GM19452 (cell line): ENCODE data around the gene OTUD4.
"Not testable (repeated sequence)": the region's sequence is repeated elsewhere in the genome, so short reads cannot be mapped to it uniquely, and the experiment has no call there.

ENCODE experiments used
- ATAC-seq: cut with Tn5 transposase; IDR thresholded peaks from one replicate; pipeline ENCODE4 v1.9.1; 2021; ENCODE audit not compliant: unreplicated experiment

The OTUD4 gene

GRCh38 chr4:145179861-145180297 is 510 bp downstream of the OTUD4 start:
- ATAC-seq = peak; percentile 22

GRCh38 chr4:145179281-145179860 is 1.0 kb downstream of the OTUD4 start:
- peak; percentile 39 for ATAC-seq

GRCh38 chr4:145178740-145179280 is 1.6 kb downstream of the OTUD4 start:
- no peak for ATAC-seq

GRCh38 chr4:145177906-145178538 is 2.4 kb downstream of the OTUD4 start:
- no peak for ATAC-seq

GRCh38 chr4:145177511-145177905 is 2.9 kb downstream of the OTUD4 start:
- no peak for ATAC-seq

GRCh38 chr4:145176641-145177432 is 3.6 kb downstream of the OTUD4 start:
- ATAC-seq = no peak

GRCh38 chr4:145171911-145172310 is 8.5 kb downstream of the OTUD4 start:
- no peak for ATAC-seq

GRCh38 chr4:145170223-145170622 is 10.2 kb downstream of the OTUD4 start:
- ATAC-seq = no peak

GRCh38 chr4:145168581-145169187 is 11.7 kb downstream of the OTUD4 start:
- no peak for ATAC-seq

GRCh38 chr4:145167887-145168286 is 12.5 kb downstream of the OTUD4 start:
- ATAC-seq = no peak

- no peak for ATAC-seq
These were observed 18.8 kb downstream of the OTUD4 start for GRCh38 chr4:145161549-145161948.

GRCh38 chr4:145156986-145157385 is 23.4 kb downstream of the OTUD4 start:
- no peak for ATAC-seq

GRCh38 chr4:145155268-145155870 is 25.0 kb downstream of the OTUD4 start:
- ATAC-seq = no peak

- peak; percentile 65 for ATAC-seq
These were observed 25.8 kb downstream of the OTUD4 start for GRCh38 chr4:145154573-145154972.

GRCh38 chr4:145153904-145154298 is 26.5 kb downstream of the OTUD4 start:
- no peak for ATAC-seq

- no peak for ATAC-seq
These were observed 27.0 kb downstream of the OTUD4 start for GRCh38 chr4:145153181-145153903.

- ATAC-seq = no peak
These were observed 31.4 kb downstream of the OTUD4 start for GRCh38 chr4:145148980-145149379.

GRCh38 chr4:145136219-145136618 is 44.2 kb downstream of the OTUD4 start:
- not testable (repeated sequence) for ATAC-seq

GRCh38 chr4:145132511-145133098 is 47.8 kb downstream of the OTUD4 start:
- ATAC-seq = peak; percentile 51

GRCh38 chr4:145131848-145132247 is 48.5 kb downstream of the OTUD4 start:
- no peak for ATAC-seq
